B cell (primary cell): ENCODE data around the gene INO80D. TPM values are rescaled to one million over a fixed set of nuclear protein-coding genes. Genes with fewer than 3 reads are reported as not detected.

Experiments used
- ATAC-seq: fragments of 200-7000 bp; cut with Tn5 transposase; one replicate; pipeline ENCODE4 v1.10.0; 2021; ENCODE audit warnings: low read depth, mild to moderate bottlenecking, moderate number of reproducible peaks, moderate library complexity
- CTCF ChIA-PET: fragments of 350-600 bp; sonication (Branson Sonifier 250); formaldehyde crosslinking; loops from one replicate; lab custom pipeline; 2021; ENCODE audit warnings: antibody characterized with exemption, inconsistent platforms; lab: Charles Lee
- POLR2A ChIA-PET: fragments of 350-600 bp; sonication (Branson Sonifier 250); formaldehyde crosslinking; loops from one replicate; lab custom pipeline; 2021; ENCODE audit warnings: antibody characterized with exemption; lab: Charles Lee
- DNase-seq: peaks from one replicate; pipeline ENCODE4 v3.0.0; 2013
- H2AFZ ChIP-seq: 2 replicates; pipeline ENCODE4 v1.6.1; 2012; ENCODE audit warnings: mild to moderate bottlenecking, low read depth, low read length; ENCODE audit not compliant: insufficient read depth, poor library complexity, severe bottlenecking
- H3K27ac ChIP-seq, 2 donors: 1 replicate in 1 of 2; 2 replicates in 1 of 2; pipeline ENCODE4 v1.5.1; 2012 to 2013; ENCODE audit warnings: low read length in 2 of 2, mild to moderate bottlenecking in 2 of 2, moderate library complexity in 1 of 2
- H3K27me3 ChIP-seq, 4 experiments: fragments of 200-600 bp in 1 of 4; sonication (generic) in 1 of 4; replicated peaks in 1 of 4; 1 replicate in 2 of 4; 2 replicates in 2 of 4; pipeline versions ENCODE4 v1.6.1 to v1.7.0; 2013 to 2016; ENCODE audit warnings: low read length in 3 of 4, mild to moderate bottlenecking in 2 of 4, mixed read lengths in 1 of 4, moderate library complexity in 1 of 4; ENCODE audit not compliant: insufficient read depth in 4 of 4, control insufficient read depth in 3 of 4; ENCODE audit errors: control extremely low read depth in 1 of 4
- H3K36me3 ChIP-seq, 2 experiments: replicated peaks in 1 of 2; 1 replicate in 1 of 2; 2 replicates in 1 of 2; pipeline versions ENCODE4 v1.6.1 to v1.7.1; 2013; ENCODE audit warnings: low read length in 1 of 2; ENCODE audit not compliant: insufficient read depth in 2 of 2, control insufficient read depth in 1 of 2; ENCODE audit errors: control extremely low read depth in 1 of 2, extremely low read depth in 1 of 2
- H3K4me1 ChIP-seq, 2 donors: fragments of 200-600 bp in 1 of 2; sonication (generic) in 1 of 2; 1 replicate in 1 of 2; 2 replicates in 1 of 2; pipeline versions ENCODE4 v1.5.1 to v1.6.1; 2013 to 2017; ENCODE audit warnings: low read length in 2 of 2; ENCODE audit not compliant: control insufficient read depth in 2 of 2, insufficient read depth in 2 of 2
- H3K4me2 ChIP-seq: replicated peaks from 2 replicates; pipeline ENCODE3; 2012; ENCODE audit warnings: mild to moderate bottlenecking, low read depth, low read length; ENCODE audit not compliant: poor library complexity, severe bottlenecking
- H3K4me3 ChIP-seq, 5 experiments: fragments of 200-600 bp in 1 of 5; sonication (generic) in 1 of 5; 1 replicate in 3 of 5; 2 replicates in 2 of 5; pipeline versions ENCODE4 v1.5.1 to v1.7.0; 2011 to 2016; ENCODE audit warnings: low read length in 4 of 5, mild to moderate bottlenecking in 4 of 5, low read depth in 2 of 5, control low read depth in 1 of 5, moderate library complexity in 1 of 5; ENCODE audit not compliant: insufficient read depth in 1 of 5; ENCODE audit errors: control extremely low read depth in 1 of 5, extremely low read depth in 1 of 5
- H3K79me2 ChIP-seq: fragments of 200-600 bp; sonication (generic); one replicate; pipeline ENCODE4 v1.6.0; 2016; ENCODE audit warnings: low read length; ENCODE audit not compliant: control insufficient read depth, insufficient read depth
- H3K9ac ChIP-seq: fragments of 200-600 bp; sonication (generic); 2 replicates; pipeline ENCODE4 v1.6.1; 2017; ENCODE audit warnings: mild to moderate bottlenecking, low read length, moderate library complexity
- H3K9me3 ChIP-seq, 3 donors: one replicate each; pipeline versions ENCODE4 v1.6.1 to v1.7.1; 2013; ENCODE audit warnings: low read length in 2 of 3; ENCODE audit not compliant: control insufficient read depth in 2 of 3, insufficient read depth in 1 of 3; ENCODE audit errors: control extremely low read depth in 1 of 3
- H4K20me1 ChIP-seq: 2 replicates; pipeline ENCODE4 v1.6.0; 2012; ENCODE audit warnings: mild to moderate bottlenecking, low read length; ENCODE audit not compliant: insufficient read depth, control insufficient read depth, poor library complexity, severe bottlenecking
- H3K27ac Mint-ChIP-seq: one replicate; pipeline ENCODE4 v1.8.0; 2021; ENCODE audit warnings: mixed read lengths
- H3K27me3 Mint-ChIP-seq: one replicate; pipeline ENCODE4 v1.8.0; 2021; ENCODE audit warnings: mixed read lengths
- H3K4me1 Mint-ChIP-seq: one replicate; pipeline ENCODE4 v1.8.0; 2021; ENCODE audit warnings: mixed read lengths
- H3K4me3 Mint-ChIP-seq: one replicate; pipeline ENCODE4 v1.8.0; 2021; ENCODE audit warnings: mixed read lengths
- H3K9me3 Mint-ChIP-seq: one replicate; pipeline ENCODE4 v1.8.0; 2022; ENCODE audit warnings: mixed read lengths; ENCODE audit not compliant: insufficient read depth
- EZH2 ChIP-seq: IDR thresholded peaks from 2 replicates; pipeline ENCODE4 v1.6.1; 2012; ENCODE audit warnings: borderline replicate concordance, low read depth, mild to moderate bottlenecking, moderate library complexity, low read length; ENCODE audit not compliant: insufficient read depth, poor library complexity, severe bottlenecking
- WGBS: methylation state at CpG from one replicate; pipeline ENCODE4 v1.1.5; 2013; ENCODE audit warnings: missing lambda C conversion rate; ENCODE audit not compliant: insufficient coverage; 5-methylcytosine and 5-hydroxymethylcytosine counted together
- intact Hi-C: fragments of 100-400 bp; cut with micrococcal nuclease; formaldehyde crosslinking; loops from one replicate; pipeline ENCODE4 v1.10.0; 2022
- polyA plus RNA-seq: library from polyadenylated mRNA; depleted of rRNA; stranded (reverse); fragments of >200 nt; gene quantifications from 2 replicates; pipeline ENCODE4 v1.2.3, GENCODE V29; 2012
- total RNA-seq, 2 donors: library from RNA; stranded (reverse); fragments of 120-200 nt in 1 of 2; gene quantifications; 1 replicate in 1 of 2; 2 replicates in 1 of 2; pipeline versions ENCODE4 v1.2.3 to v1.2.4, GENCODE V29; 2013 to 2022
- TF ChIP-seq, protein P1 (sequence below): fragments of 200-600 bp; IDR thresholded peaks from one replicate; pipeline ENCODE4 v1.8.0; 2022; ENCODE audit warnings: antibody characterized with exemption, mild to moderate bottlenecking

The INO80D gene
- total and polyA plus RNA-seq, 2 donors (not counting 1 experiment from before 2014, with no cell fraction given): 6.3 to 61.2 TPM

DNA sequence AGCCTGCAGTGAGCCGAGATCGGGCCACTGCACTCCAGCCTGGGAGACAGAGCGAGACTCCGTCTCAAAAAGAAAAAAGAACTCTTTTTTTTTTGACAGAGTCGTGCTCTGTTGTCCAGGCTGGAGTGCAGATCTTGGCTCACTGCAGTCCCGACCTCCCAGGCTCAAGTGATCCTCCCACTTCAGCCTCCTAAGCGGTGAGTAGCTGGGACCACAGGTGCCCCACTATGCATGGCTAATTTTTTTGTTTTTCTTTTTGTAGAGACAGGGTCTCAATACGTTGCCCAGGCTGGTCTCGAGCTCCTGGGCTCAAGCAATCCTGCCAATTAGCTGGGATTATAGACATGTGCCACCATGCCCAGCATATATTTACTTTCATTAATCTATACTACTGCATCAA, 12.5 kb upstream of the INO80D start:
- Histone ChIP-seq H3K4me3 (no peak overlapping the region), H3K4me1 (no peaks in the 10 kb centered on the region), H3K9ac (no peak overlapping the region), H3K27me3 (no peaks in the 10 kb centered on the region), H3K27ac (no peak overlapping the region), H3K9me3 (no peaks in the 10 kb centered on the region), H4K20me1 (no peaks in the 10 kb centered on the region), H3K4me2 (no peak overlapping the region), H3K79me2 (no peaks in the 10 kb centered on the region), H3K36me3 (no peaks in the 10 kb centered on the region), H2AFZ (no peak overlapping the region)
- DNase-seq (no peak), ATAC-seq (no peak)
- Mint-ChIP-seq H3K4me3 (no peak overlapping the region), H3K27ac (no peak overlapping the region), H3K4me1 (no peaks in the 10 kb centered on the region), H3K9me3 (no peaks in the 10 kb centered on the region), H3K27me3 (no peaks in the 10 kb centered on the region)
- no peak for TF ChIP-seq EZH2
- TF ChIP-seq, protein P1, sequence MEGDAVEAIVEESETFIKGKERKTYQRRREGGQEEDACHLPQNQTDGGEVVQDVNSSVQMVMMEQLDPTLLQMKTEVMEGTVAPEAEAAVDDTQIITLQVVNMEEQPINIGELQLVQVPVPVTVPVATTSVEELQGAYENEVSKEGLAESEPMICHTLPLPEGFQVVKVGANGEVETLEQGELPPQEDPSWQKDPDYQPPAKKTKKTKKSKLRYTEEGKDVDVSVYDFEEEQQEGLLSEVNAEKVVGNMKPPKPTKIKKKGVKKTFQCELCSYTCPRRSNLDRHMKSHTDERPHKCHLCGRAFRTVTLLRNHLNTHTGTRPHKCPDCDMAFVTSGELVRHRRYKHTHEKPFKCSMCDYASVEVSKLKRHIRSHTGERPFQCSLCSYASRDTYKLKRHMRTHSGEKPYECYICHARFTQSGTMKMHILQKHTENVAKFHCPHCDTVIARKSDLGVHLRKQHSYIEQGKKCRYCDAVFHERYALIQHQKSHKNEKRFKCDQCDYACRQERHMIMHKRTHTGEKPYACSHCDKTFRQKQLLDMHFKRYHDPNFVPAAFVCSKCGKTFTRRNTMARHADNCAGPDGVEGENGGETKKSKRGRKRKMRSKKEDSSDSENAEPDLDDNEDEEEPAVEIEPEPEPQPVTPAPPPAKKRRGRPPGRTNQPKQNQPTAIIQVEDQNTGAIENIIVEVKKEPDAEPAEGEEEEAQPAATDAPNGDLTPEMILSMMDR: no peak
- POLR2A ChIA-PET: no interaction called here
- intact Hi-C loops: no loop called here
- WGBS: 100% methylated on average over 3 of the region's 9 CpGs
- CTCF ChIA-PET: no interaction called here

DNA sequence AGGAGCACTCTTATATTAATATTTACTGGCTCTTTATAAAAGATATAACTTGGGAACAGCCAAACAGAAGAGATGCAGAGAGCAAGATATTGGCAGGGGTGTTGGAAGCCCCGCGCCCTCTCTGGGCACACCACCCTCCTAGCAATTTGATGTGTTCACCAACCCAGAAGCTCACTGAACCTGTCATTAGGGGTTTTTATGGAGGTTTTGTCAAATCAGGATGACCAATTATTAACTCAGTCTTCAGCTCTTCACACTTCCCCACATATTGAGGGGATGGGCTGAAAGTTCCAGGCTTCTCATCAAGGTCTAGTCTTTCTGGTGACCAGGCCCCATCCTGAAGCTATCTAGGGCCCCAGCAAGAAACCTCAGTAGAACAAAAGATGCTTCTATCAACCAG, 10.9 kb upstream of the INO80D start:
- intact Hi-C loops: no loop called here
- no peak for DNase-seq
- Histone ChIP-seq H3K27me3 (no peaks in the 10 kb centered on the region), H3K4me3 (no peak overlapping the region), H3K9ac (no peak overlapping the region), H2AFZ (no peak overlapping the region), H4K20me1 (no peaks in the 10 kb centered on the region), H3K36me3 (no peaks in the 10 kb centered on the region), H3K4me1 (no peaks in the 10 kb centered on the region), H3K9me3 (no peaks in the 10 kb centered on the region), H3K4me2 (no peak overlapping the region), H3K79me2 (peaks cover 8% of the 10 kb centered on the region), H3K27ac (no peak overlapping the region)
- TF ChIP-seq EZH2: no peak
- TF ChIP-seq, protein P1: no peak
- WGBS: no CpG with 5 or more reads among the region's 2 CpGs
- ATAC-seq: no peak
- no peaks in the 10 kb centered on the region for H3K4me1 Mint-ChIP-seq
- no peak overlapping the region for H3K27ac Mint-ChIP-seq
- no peaks in the 10 kb centered on the region for H3K27me3 Mint-ChIP-seq
- H3K9me3 Mint-ChIP-seq: no peaks in the 10 kb centered on the region
- ChIA-PET POLR2A (interaction anchor here (0.5 kb wide), 1 partner anchor 1929 kb away, joined by 4 read pairs; no protein-coding TSS in a partner anchor), CTCF (interaction anchor here (0.6 to 1.1 kb wide), 2 partner anchors 68 to 1519 kb away, joined by 3 read pairs; no protein-coding TSS in a partner anchor)
- H3K4me3 Mint-ChIP-seq: no peak overlapping the region
